Measurements from ENCODE around the gene PTPN11.

GRCh38 chr12:112514926-112515642 is 96.3 kb downstream of the PTPN11 start:
- no peak for TF ChIP-seq POLR2A (IDR thresholded peaks at IDR 0.05)
- TF ChIP-seq CTCF (IDR thresholded peaks at IDR 0.05), result no peak

All from gastroesophageal sphincter (tissue), 3 donors.